Liver (tissue), 9 donors: ENCODE results near the gene CPNE4. TPM values are rescaled to one million over a fixed set of nuclear protein-coding genes. Genes with fewer than 3 reads are reported as not detected.

Experiments used
- DNase-seq: peaks from one replicate; pipeline ENCODE4 v3.0.0-alpha.2; 2017; ENCODE audit warnings: low spot score
- H3K27ac ChIP-seq, 2 donors: one replicate each; pipeline ENCODE4 v1.7.0; 2013; ENCODE audit warnings: inconsistent platforms in 2 of 2, low read length in 2 of 2, control low read depth in 1 of 2, low read depth in 1 of 2, mild to moderate bottlenecking in 1 of 2
- H3K27me3 ChIP-seq, 4 donors: one replicate each; pipeline versions ENCODE4 v1.6.1 to v1.7.0; 2013; ENCODE audit warnings: low read length in 3 of 4, inconsistent platforms in 1 of 4, mild to moderate bottlenecking in 1 of 4, moderate library complexity in 1 of 4; ENCODE audit not compliant: control insufficient read depth in 4 of 4, insufficient read depth in 4 of 4
- H3K36me3 ChIP-seq, 4 donors: one replicate each; pipeline versions ENCODE4 v1.6.1 to v1.7.0; 2013; ENCODE audit warnings: low read length in 3 of 4, mild to moderate bottlenecking in 3 of 4, low read depth in 1 of 4, moderate library complexity in 1 of 4; ENCODE audit not compliant: control insufficient read depth in 4 of 4, insufficient read depth in 3 of 4
- H3K4me1 ChIP-seq, 4 donors: one replicate each; pipeline versions ENCODE4 v1.6.1 to v1.7.0; 2013; ENCODE audit warnings: low read length in 3 of 4, mild to moderate bottlenecking in 3 of 4, moderate library complexity in 1 of 4; ENCODE audit not compliant: control insufficient read depth in 4 of 4, insufficient read depth in 4 of 4
- H3K4me3 ChIP-seq, 3 donors: one replicate each; pipeline versions ENCODE4 v1.6.1 to v1.7.0; 2013; ENCODE audit warnings: low read length in 3 of 3, control low read depth in 1 of 3, low read depth in 1 of 3, mild to moderate bottlenecking in 1 of 3
- H3K9ac ChIP-seq, 2 donors: one replicate each; pipeline ENCODE4 v1.7.0; 2013; ENCODE audit warnings: low read length in 2 of 2, mild to moderate bottlenecking in 2 of 2, moderate library complexity in 2 of 2, control low read depth in 1 of 2, low read depth in 1 of 2
- H3K9me3 ChIP-seq, 4 donors: one replicate each; pipeline versions ENCODE4 v1.6.1 to v1.7.0; 2013; ENCODE audit warnings: low read length in 3 of 4; ENCODE audit not compliant: control insufficient read depth in 4 of 4
- EGR1 ChIP-seq, 2 donors: IDR thresholded peaks; 2 replicates each; pipeline ENCODE4 v1.6.1; 2016 to 2018; ENCODE audit warnings: antibody characterized with exemption in 2 of 2, low read depth in 2 of 2
- FOXA1 ChIP-seq: IDR thresholded peaks from 2 replicates; pipeline ENCODE4 v1.6.1; 2016; ENCODE audit warnings: antibody characterized with exemption
- FOXA2 ChIP-seq: IDR thresholded peaks from 2 replicates; pipeline ENCODE4 v1.6.1; 2016; ENCODE audit warnings: antibody characterized with exemption
- GABPA ChIP-seq, 2 donors: IDR thresholded peaks in 1 of 2; conservative IDR thresholded peaks in 1 of 2; 2 replicates each; pipeline ENCODE4 v1.6.1; 2016; ENCODE audit warnings: antibody characterized with exemption in 2 of 2, mild to moderate bottlenecking in 1 of 2, moderate library complexity in 1 of 2
- HNF4A ChIP-seq, 2 donors: conservative IDR thresholded peaks; 2 replicates each; pipeline ENCODE4 v1.6.1; 2016; ENCODE audit warnings: antibody characterized with exemption in 2 of 2, mild to moderate bottlenecking in 2 of 2
- HNF4G ChIP-seq: IDR thresholded peaks from 2 replicates; pipeline ENCODE4 v1.6.1; 2016; ENCODE audit warnings: antibody characterized with exemption
- JUND ChIP-seq, 2 donors: IDR thresholded peaks; 2 replicates each; pipeline ENCODE4 v1.6.1; 2016; ENCODE audit warnings: antibody characterized with exemption in 2 of 2
- NR2F2 ChIP-seq: IDR thresholded peaks from 2 replicates; pipeline ENCODE4 v1.6.1; 2016; ENCODE audit warnings: antibody characterized with exemption
- RAD21 ChIP-seq, 2 donors: IDR thresholded peaks; 2 replicates each; pipeline ENCODE4 v1.6.1; 2016; ENCODE audit warnings: antibody characterized with exemption in 2 of 2, mild to moderate bottlenecking in 2 of 2
- RXRA ChIP-seq, 2 donors: IDR thresholded peaks; 2 replicates each; pipeline ENCODE4 v1.6.1; 2017 to 2018; ENCODE audit warnings: antibody characterized with exemption in 2 of 2, mild to moderate bottlenecking in 1 of 2
- SP1 ChIP-seq: IDR thresholded peaks from 2 replicates; pipeline ENCODE4 v1.6.1; 2018; ENCODE audit warnings: antibody characterized with exemption, mild to moderate bottlenecking
- TAF1 ChIP-seq: conservative IDR thresholded peaks from 2 replicates; pipeline ENCODE4 v1.6.1; 2016; ENCODE audit warnings: antibody characterized with exemption, mild to moderate bottlenecking
- YY1 ChIP-seq: IDR thresholded peaks from 2 replicates; pipeline ENCODE4 v1.6.1; 2016; ENCODE audit warnings: antibody characterized with exemption, mild to moderate bottlenecking
- WGBS: extraction: QIAGEN DNeasy Blood & Tissue Kit; methylation state at CpG from one replicate; pipeline ENCODE4 v1.1.7; 2013; 5-methylcytosine and 5-hydroxymethylcytosine counted together
- polyA plus RNA-seq, 2 donors: library from polyadenylated mRNA; stranded (reverse) in 1 of 2; unstranded in 1 of 2; fragments of 200-250 nt in 1 of 2; fragments of >200 nt in 1 of 2; fragmentation: Nextera tagmentation in 1 of 2; extraction: Ambion mirVana in 1 of 2; gene quantifications; one replicate each; pipeline versions ENCODE4 v1.2.1 to v1.2.3, GENCODE V29; 2013 to 2015
- total RNA-seq, 2 donors: library from RNA; depleted of rRNA; stranded (reverse); fragments of >200 nt; gene quantifications; one replicate each; pipeline ENCODE4 v1.2.3, GENCODE V29; 2014
- TF ChIP-seq, protein P1 (sequence below): IDR thresholded peaks from 2 replicates; pipeline ENCODE4 v1.6.1; 2016; ENCODE audit warnings: antibody characterized with exemption
- TF ChIP-seq, protein P2 (sequence below): IDR thresholded peaks from 2 replicates; pipeline ENCODE4 v1.6.1; 2016; ENCODE audit warnings: antibody characterized with exemption, mild to moderate bottlenecking
- TF ChIP-seq, protein P3 (sequence below): fragments of 150-350 bp; IDR thresholded peaks from 2 replicates; pipeline ENCODE4 v1.5.1; 2017; ENCODE audit warnings: improper control_type of control experiment, low read depth, low read length; ENCODE audit not compliant: missing input control
- TF ChIP-seq, protein P4 (sequence below): IDR thresholded peaks from 2 replicates; pipeline ENCODE4 v1.6.1; 2016; ENCODE audit warnings: antibody characterized with exemption
- TF ChIP-seq, protein P5 (sequence below): IDR thresholded peaks from 2 replicates; pipeline ENCODE4 v1.6.1; 2016; ENCODE audit warnings: antibody characterized with exemption
- donor health status: healthy.
- donor health status: healthy.
- donor health status: healthy.
- donor health status: healthy.
- donor health status: healthy.

Gene CPNE4
- total and polyA plus RNA-seq, 4 donors = under 0.01 to 0.03 TPM; not detected in 2

DNA sequence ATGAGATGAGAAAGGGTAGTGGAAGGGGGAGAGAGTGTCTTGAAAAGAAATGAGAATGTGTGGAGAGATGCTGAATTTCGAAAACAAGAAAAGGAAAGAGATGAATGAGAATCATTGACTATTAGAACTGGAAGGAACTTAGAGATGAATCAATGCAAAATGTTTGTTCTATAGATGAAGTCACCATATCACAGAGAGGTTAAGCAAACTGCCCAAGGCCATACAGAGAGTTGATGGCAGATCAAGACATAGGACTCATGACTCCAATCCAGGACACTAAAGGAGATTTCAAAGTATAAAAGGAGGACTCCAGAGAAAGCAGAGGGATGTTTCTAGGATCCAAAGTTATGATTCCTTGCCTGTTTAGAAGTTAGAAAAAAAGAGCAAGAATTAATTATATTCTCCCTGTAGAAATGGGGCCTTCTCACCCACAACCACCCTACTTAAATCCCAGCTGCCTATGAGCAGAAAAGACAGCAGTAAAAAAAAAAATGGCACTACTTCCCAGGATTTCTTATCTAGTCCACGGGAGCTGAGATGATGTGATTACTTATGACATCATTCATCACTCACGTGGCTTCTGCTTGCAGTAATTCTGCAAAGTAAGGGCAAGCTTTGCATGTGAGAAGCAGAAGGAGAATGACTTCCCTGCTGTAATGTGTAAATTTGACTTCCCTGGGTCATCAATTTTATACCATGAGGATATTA is 321.2 kb downstream of the CPNE4 start:
- DNase-seq = no peak
- Histone ChIP-seq H3K9ac (no peak overlapping the region), H3K27me3 (no peaks in the 10 kb centered on the region), H3K36me3 (no peaks in the 10 kb centered on the region), H3K4me1 (no peaks in the 10 kb centered on the region), H3K9me3 (no peaks in the 10 kb centered on the region), H3K4me3 (no peak overlapping the region), H3K27ac (no peak overlapping the region)
- WGBS = 73% methylated on average over 3 of the region's 3 CpGs
- TF ChIP-seq RAD21 (IDR thresholded peaks at IDR 0.05) = no peak
- TF ChIP-seq, protein P1, sequence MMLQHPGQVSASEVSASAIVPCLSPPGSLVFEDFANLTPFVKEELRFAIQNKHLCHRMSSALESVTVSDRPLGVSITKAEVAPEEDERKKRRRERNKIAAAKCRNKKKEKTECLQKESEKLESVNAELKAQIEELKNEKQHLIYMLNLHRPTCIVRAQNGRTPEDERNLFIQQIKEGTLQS = no peak
- no peak for TF ChIP-seq HNF4A (conservative IDR thresholded peaks at IDR 0.05)
- TF ChIP-seq FOXA2 = no peak
- no peak for TF ChIP-seq YY1
- TF ChIP-seq HNF4G = no peak
- no peak for TF ChIP-seq SP1
- TF ChIP-seq NR2F2 = no peak
- TF ChIP-seq FOXA1 = no peak
- TF ChIP-seq, protein P2, sequence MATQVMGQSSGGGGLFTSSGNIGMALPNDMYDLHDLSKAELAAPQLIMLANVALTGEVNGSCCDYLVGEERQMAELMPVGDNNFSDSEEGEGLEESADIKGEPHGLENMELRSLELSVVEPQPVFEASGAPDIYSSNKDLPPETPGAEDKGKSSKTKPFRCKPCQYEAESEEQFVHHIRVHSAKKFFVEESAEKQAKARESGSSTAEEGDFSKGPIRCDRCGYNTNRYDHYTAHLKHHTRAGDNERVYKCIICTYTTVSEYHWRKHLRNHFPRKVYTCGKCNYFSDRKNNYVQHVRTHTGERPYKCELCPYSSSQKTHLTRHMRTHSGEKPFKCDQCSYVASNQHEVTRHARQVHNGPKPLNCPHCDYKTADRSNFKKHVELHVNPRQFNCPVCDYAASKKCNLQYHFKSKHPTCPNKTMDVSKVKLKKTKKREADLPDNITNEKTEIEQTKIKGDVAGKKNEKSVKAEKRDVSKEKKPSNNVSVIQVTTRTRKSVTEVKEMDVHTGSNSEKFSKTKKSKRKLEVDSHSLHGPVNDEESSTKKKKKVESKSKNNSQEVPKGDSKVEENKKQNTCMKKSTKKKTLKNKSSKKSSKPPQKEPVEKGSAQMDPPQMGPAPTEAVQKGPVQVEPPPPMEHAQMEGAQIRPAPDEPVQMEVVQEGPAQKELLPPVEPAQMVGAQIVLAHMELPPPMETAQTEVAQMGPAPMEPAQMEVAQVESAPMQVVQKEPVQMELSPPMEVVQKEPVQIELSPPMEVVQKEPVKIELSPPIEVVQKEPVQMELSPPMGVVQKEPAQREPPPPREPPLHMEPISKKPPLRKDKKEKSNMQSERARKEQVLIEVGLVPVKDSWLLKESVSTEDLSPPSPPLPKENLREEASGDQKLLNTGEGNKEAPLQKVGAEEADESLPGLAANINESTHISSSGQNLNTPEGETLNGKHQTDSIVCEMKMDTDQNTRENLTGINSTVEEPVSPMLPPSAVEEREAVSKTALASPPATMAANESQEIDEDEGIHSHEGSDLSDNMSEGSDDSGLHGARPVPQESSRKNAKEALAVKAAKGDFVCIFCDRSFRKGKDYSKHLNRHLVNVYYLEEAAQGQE = no peak
- TF ChIP-seq, protein P3, sequence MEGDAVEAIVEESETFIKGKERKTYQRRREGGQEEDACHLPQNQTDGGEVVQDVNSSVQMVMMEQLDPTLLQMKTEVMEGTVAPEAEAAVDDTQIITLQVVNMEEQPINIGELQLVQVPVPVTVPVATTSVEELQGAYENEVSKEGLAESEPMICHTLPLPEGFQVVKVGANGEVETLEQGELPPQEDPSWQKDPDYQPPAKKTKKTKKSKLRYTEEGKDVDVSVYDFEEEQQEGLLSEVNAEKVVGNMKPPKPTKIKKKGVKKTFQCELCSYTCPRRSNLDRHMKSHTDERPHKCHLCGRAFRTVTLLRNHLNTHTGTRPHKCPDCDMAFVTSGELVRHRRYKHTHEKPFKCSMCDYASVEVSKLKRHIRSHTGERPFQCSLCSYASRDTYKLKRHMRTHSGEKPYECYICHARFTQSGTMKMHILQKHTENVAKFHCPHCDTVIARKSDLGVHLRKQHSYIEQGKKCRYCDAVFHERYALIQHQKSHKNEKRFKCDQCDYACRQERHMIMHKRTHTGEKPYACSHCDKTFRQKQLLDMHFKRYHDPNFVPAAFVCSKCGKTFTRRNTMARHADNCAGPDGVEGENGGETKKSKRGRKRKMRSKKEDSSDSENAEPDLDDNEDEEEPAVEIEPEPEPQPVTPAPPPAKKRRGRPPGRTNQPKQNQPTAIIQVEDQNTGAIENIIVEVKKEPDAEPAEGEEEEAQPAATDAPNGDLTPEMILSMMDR = no peak
- TF ChIP-seq, protein P4, sequence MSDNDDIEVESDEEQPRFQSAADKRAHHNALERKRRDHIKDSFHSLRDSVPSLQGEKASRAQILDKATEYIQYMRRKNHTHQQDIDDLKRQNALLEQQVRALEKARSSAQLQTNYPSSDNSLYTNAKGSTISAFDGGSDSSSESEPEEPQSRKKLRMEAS = no peak
- TF ChIP-seq, protein P5, sequence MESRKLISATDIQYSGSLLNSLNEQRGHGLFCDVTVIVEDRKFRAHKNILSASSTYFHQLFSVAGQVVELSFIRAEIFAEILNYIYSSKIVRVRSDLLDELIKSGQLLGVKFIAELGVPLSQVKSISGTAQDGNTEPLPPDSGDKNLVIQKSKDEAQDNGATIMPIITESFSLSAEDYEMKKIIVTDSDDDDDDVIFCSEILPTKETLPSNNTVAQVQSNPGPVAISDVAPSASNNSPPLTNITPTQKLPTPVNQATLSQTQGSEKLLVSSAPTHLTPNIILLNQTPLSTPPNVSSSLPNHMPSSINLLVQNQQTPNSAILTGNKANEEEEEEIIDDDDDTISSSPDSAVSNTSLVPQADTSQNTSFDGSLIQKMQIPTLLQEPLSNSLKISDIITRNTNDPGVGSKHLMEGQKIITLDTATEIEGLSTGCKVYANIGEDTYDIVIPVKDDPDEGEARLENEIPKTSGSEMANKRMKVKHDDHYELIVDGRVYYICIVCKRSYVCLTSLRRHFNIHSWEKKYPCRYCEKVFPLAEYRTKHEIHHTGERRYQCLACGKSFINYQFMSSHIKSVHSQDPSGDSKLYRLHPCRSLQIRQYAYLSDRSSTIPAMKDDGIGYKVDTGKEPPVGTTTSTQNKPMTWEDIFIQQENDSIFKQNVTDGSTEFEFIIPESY = no peak
- no peak for TF ChIP-seq RXRA (IDR thresholded peaks at IDR 0.05)
- no peak for TF ChIP-seq JUND (IDR thresholded peaks at IDR 0.05)
- TF ChIP-seq GABPA (IDR thresholded peaks at IDR 0.05 in 1 of 2, conservative IDR thresholded peaks at IDR 0.05 in 1 of 2) = no peak
- TF ChIP-seq TAF1 = no peak
- no peak for TF ChIP-seq EGR1 (IDR thresholded peaks at IDR 0.05; ENCODE audit: low read depth in 2 of 2)
